GM12878 (cell line): Measurements from ENCODE around the gene C1QL1. TPM values are rescaled to one million over a fixed set of nuclear protein-coding genes. Genes with fewer than 3 reads are reported as not detected.

ENCODE experiments used
- ATAC-seq: fragments of 200-7000 bp; cut with Tn5 transposase; 3 replicates; pipeline ENCODE4 v1.9.1; 2020; ENCODE audit warnings: mild to moderate bottlenecking, moderate library complexity
- BruUV-seq: library from RNA; stranded (reverse); fragments of 400-500 nt; replicated peaks from 2 replicates; lab custom pipeline; 2021; lab: Mats Ljungman, UMichigan
- CTCF ChIA-PET: fragments of 300-600 bp; sonication (Branson Sonifier 250); formaldehyde crosslinking; extraction: SDS; loops from one replicate; lab custom pipeline; 2021; ENCODE audit warnings: inconsistent platforms; lab: Yijun Ruan, JAX
- POLR2A ChIA-PET: fragments of 350-600 bp; formaldehyde crosslinking; extraction: SDS; loops from one replicate; lab custom pipeline; 2021; ENCODE audit warnings: inconsistent platforms; lab: Charles Lee
- RAD21 ChIA-PET: fragments of 300-600 bp; sonication (Branson Sonifier 250); formaldehyde crosslinking; loops from one replicate; lab custom pipeline; 2023; ENCODE audit warnings: antibody characterized with exemption; ENCODE audit not compliant: unreplicated experiment; lab: Charles Lee
- SMC1A ChIA-PET: fragments of 300-600 bp; sonication (Branson Sonifier 250); formaldehyde crosslinking; loops from one replicate; lab custom pipeline; 2023; ENCODE audit not compliant: unreplicated experiment, uncharacterized antibody; lab: Charles Lee
- DNase-seq: peaks from one replicate; pipeline ENCODE4 v3.0.0-alpha.2; 2011; ENCODE audit warnings: low read depth, low spot score
- FAIRE-seq: peaks from 3 replicates; lab custom pipeline; 2011; peaks lifted over from hg19 to GRCh38; lab: Jason Lieb, UNC
- H2AFZ ChIP-seq: 2 replicates; pipeline ENCODE4 v1.6.0; 2011; ENCODE audit warnings: low read depth, low read length, control low read depth; ENCODE audit not compliant: control insufficient read depth
- H3K27ac ChIP-seq: 2 replicates; pipeline ENCODE4 v1.5.1; 2011; ENCODE audit warnings: control low read depth; ENCODE audit not compliant: control insufficient read depth, insufficient read depth
- H3K27me3 ChIP-seq, 2 experiments: replicated peaks in 1 of 2; 2 replicates each; pipeline versions ENCODE4 v1.6.0 to v1.6.1; 2011; ENCODE audit warnings: low read length in 1 of 2; ENCODE audit not compliant: control insufficient read depth in 2 of 2, insufficient read depth in 2 of 2
- H3K36me3 ChIP-seq, 2 experiments: 2 replicates each; pipeline ENCODE4 v1.5.1; 2011; ENCODE audit warnings: low read length in 1 of 2; ENCODE audit not compliant: control insufficient read depth in 2 of 2, insufficient read depth in 2 of 2
- H3K4me1 ChIP-seq: 2 replicates; pipeline ENCODE4 v1.6.1; 2011; ENCODE audit warnings: mild to moderate bottlenecking, low read length, moderate library complexity, mixed read lengths; ENCODE audit not compliant: control insufficient read depth, insufficient read depth
- H3K4me2 ChIP-seq: 2 replicates; pipeline ENCODE4 v1.6.0; 2011; ENCODE audit warnings: control low read depth; ENCODE audit not compliant: control insufficient read depth, insufficient read depth
- H3K4me3 ChIP-seq: fragments of 200-600 bp; sonication (generic); 2 replicates; pipeline ENCODE4 v1.5.1; 2016
- H3K79me2 ChIP-seq: 2 replicates; pipeline ENCODE4 v1.6.0; 2011; ENCODE audit warnings: low read length; ENCODE audit not compliant: control insufficient read depth, insufficient read depth
- H3K9ac ChIP-seq: 2 replicates; pipeline ENCODE4 v1.8.0; 2011; ENCODE audit warnings: low read length, control low read depth, mixed read lengths; ENCODE audit not compliant: control insufficient read depth, insufficient read depth
- H3K9me3 ChIP-seq: replicated peaks from 3 replicates; pipeline ENCODE4 v1.5.1; 2011; ENCODE audit warnings: mild to moderate bottlenecking, low read length; ENCODE audit not compliant: control insufficient read depth, insufficient read depth
- H4K20me1 ChIP-seq: 2 replicates; pipeline ENCODE4 v1.6.0; 2011; ENCODE audit not compliant: control insufficient read depth, insufficient read depth
- ATF7 ChIP-seq: fragments of 450-650 bp; IDR thresholded peaks from 2 replicates; pipeline ENCODE4 v1.6.1; 2016; ENCODE audit warnings: low read depth, mild to moderate bottlenecking
- CHD2 ChIP-seq: IDR thresholded peaks from 2 replicates; pipeline ENCODE4 v1.6.1; 2011; ENCODE audit warnings: low read depth, low read length, improper control_type of control experiment, borderline replicate concordance
- EGR1 ChIP-seq, 2 experiments: IDR thresholded peaks; 1 replicate in 1 of 2; 2 replicates in 1 of 2; pipeline ENCODE4 v1.6.1; 2011 to 2012; ENCODE audit warnings: low read depth in 2 of 2, low read length in 2 of 2, borderline replicate concordance in 1 of 2, mild to moderate bottlenecking in 1 of 2, moderate library complexity in 1 of 2
- IRF4 ChIP-seq: IDR thresholded peaks from 2 replicates; pipeline ENCODE4 v1.6.1; 2011; ENCODE audit warnings: low read depth, low read length
- KDM1A ChIP-seq: fragments of 200-600 bp; sonication (generic); IDR thresholded peaks from 2 replicates; pipeline ENCODE4 v1.6.1; 2016; ENCODE audit warnings: borderline replicate concordance
- NR2F1 ChIP-seq: fragments of 450-650 bp; conservative IDR thresholded peaks from 2 replicates; pipeline ENCODE4 v1.6.1; 2017; ENCODE audit warnings: mild to moderate bottlenecking
- POU2F2 ChIP-seq: IDR thresholded peaks from 3 replicates; pipeline ENCODE4 v1.6.1; 2011; ENCODE audit warnings: low read depth, mild to moderate bottlenecking, low read length, borderline replicate concordance
- RBBP5 ChIP-seq: fragments of 200-600 bp; sonication (generic); conservative IDR thresholded peaks from 2 replicates; pipeline ENCODE4 v1.6.1; 2016
- RCOR1 ChIP-seq: conservative IDR thresholded peaks from 2 replicates; pipeline ENCODE4 v1.6.1; 2012; ENCODE audit warnings: low read depth, low read length, improper control_type of control experiment
- SMARCA5 ChIP-seq: fragments of 450-650 bp; IDR thresholded peaks from 2 replicates; pipeline ENCODE4 v1.6.1; 2017; ENCODE audit warnings: mild to moderate bottlenecking
- SREBF1 ChIP-seq: IDR thresholded peaks from 2 replicates; pipeline ENCODE4 v1.6.1; 2012; ENCODE audit warnings: mild to moderate bottlenecking, low read length
- STAT1 ChIP-seq: fragments of 450-650 bp; conservative IDR thresholded peaks from 2 replicates; pipeline ENCODE4 v1.6.1; 2014; ENCODE audit warnings: antibody characterized with exemption, mild to moderate bottlenecking
- TCF12 ChIP-seq: IDR thresholded peaks from 2 replicates; pipeline ENCODE4 v1.6.1; 2011; ENCODE audit warnings: low read depth, mild to moderate bottlenecking, low read length
- YBX1 ChIP-seq: fragments of 450-650 bp; IDR thresholded peaks from 2 replicates; pipeline ENCODE4 v1.6.1; 2016; ENCODE audit warnings: antibody characterized with exemption
- ZBTB11 ChIP-seq: fragments of 450-650 bp; formaldehyde crosslinking; IDR thresholded peaks from 2 replicates; pipeline ENCODE4 v1.5.0; 2022; ENCODE audit warnings: mild to moderate bottlenecking, missing genetic modification characterization
- ZNF687 ChIP-seq: fragments of 450-650 bp; IDR thresholded peaks from 2 replicates; pipeline ENCODE4 v1.6.1; 2017; ENCODE audit warnings: mild to moderate bottlenecking, moderate library complexity
- WGBS: methylation state at CpG from one replicate; pipeline ENCODE4 v1.1.6; 2016; ENCODE audit warnings: low lambda C conversion rate; ENCODE audit not compliant: insufficient replicate concordance, insufficient coverage; ENCODE audit errors: missing lambda C conversion rate; 5-methylcytosine and 5-hydroxymethylcytosine counted together
- in situ Hi-C: fragments of 300-500 bp; cut with MboI; formaldehyde crosslinking; loops from 9 replicates; pipeline ENCODE4 v1.14.3; 2018; ENCODE audit warnings: mixed read lengths
- intact Hi-C: fragments of 100-400 bp; cut with micrococcal nuclease; formaldehyde crosslinking; loops from one replicate; pipeline ENCODE4 v1.14.2; 2022; ENCODE audit not compliant: unreplicated experiment
- polyA plus RNA-seq, 11 experiments: library from polyadenylated mRNA; depleted of rRNA in 4 of 11; unstranded in 6 of 11; stranded (reverse) in 5 of 11; fragments of >200 nt; fragmentation: Nextera tagmentation in 4 of 11; fragmentation: Illumina TruSeq in 1 of 11; extraction: Ambion mirVana in 4 of 11; extraction: Trizol in 1 of 11; gene quantifications; 1 replicate in 1 of 11; 2 replicates in 10 of 11; pipeline versions ENCODE4 v1.2.1 to v1.2.3, GENCODE V29; 2011 to 2016; ENCODE audit warnings: inconsistent platforms in 2 of 11, missing spikeins in 2 of 11, low read depth in 1 of 11
- total RNA-seq, 4 experiments: library from RNA; depleted of rRNA in 3 of 4; stranded (reverse); fragments of >200 nt in 3 of 4; fragmentation: Illumina TruSeq in 1 of 4; extraction: Trizol in 1 of 4; gene quantifications; 2 replicates each; pipeline versions ENCODE4 v1.2.1 to v1.2.3, GENCODE V29; 2013 to 2021
- TF ChIP-seq, protein P1 (sequence below): IDR thresholded peaks from 2 replicates; pipeline ENCODE4 v1.6.1; 2011; ENCODE audit warnings: mild to moderate bottlenecking, low read depth, low read length, moderate library complexity; ENCODE audit not compliant: insufficient replicate concordance

C1QL1 gene
- total and polyA plus RNA-seq, 10 of the 15 experiments (the other 5 are each of a cell fraction or from before 2014, with no cell fraction given) = not detected

DNA sequence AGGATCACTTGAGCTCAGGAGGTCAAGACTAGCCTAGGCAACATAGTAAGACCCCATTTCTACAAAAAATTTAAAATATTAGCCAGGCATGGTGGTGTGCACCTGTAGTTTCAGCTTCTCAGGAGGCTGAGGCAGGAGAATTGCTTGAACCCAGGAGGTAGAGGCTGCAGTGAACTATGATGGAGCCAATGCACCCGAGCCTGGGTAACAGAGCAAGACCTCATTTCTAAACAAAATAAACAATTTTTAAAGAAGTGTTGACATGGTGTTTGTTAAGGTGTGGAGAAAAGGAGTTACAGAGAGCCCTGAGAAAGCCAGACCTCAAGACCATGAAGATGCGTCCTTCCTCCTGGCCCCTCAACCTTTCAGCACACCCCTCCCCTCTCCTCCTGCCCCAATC is 37.6 kb upstream of the C1QL1 start:
- Histone ChIP-seq H4K20me1 (no peaks in the 10 kb centered on the region), H2AFZ (no peak overlapping the region), H3K79me2 (no peaks in the 10 kb centered on the region), H3K9me3 (no peaks in the 10 kb centered on the region)
- ChIA-PET RAD21 (no interaction called here), CTCF (interaction anchor here (1.4 kb wide), 1 partner anchor 130 kb away, joined by 3 read pairs; the partner anchor contains the start of gene ACBD4)
- 14% methylated on average over 2 of the region's 2 CpGs for WGBS
- no peak for DNase-seq
- no TSS peak for BruUV-seq
- TF ChIP-seq RBBP5 (no peak), YBX1 (no peak), ZNF687 (no peak), ZBTB11 (no peak), STAT1 (no peak), CHD2 (no peak), NR2F1 (no peak), POU2F2 (no peak), TCF12 (no peak), SREBF1 (no peak), ATF7 (no peak), IRF4 (no peak), RCOR1 (no peak), EGR1 (IDR thresholded peaks at IDR 0.05; ENCODE audit: borderline replicate concordance in 1 of 2, low read depth in 2 of 2, low read length in 2 of 2) (no peak), KDM1A (no peak), SMARCA5 (no peak)
- TF ChIP-seq, protein P1, sequence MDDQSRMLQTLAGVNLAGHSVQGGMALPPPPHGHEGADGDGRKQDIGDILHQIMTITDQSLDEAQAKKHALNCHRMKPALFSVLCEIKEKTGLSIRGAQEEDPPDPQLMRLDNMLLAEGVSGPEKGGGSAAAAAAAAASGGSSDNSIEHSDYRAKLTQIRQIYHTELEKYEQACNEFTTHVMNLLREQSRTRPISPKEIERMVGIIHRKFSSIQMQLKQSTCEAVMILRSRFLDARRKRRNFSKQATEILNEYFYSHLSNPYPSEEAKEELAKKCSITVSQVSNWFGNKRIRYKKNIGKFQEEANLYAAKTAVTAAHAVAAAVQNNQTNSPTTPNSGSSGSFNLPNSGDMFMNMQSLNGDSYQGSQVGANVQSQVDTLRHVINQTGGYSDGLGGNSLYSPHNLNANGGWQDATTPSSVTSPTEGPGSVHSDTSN = no peak
- TF ChIP-seq, all 136 proteins: peak for 0
- in situ Hi-C loops (no loop called here), intact Hi-C loops (no loop called here)
- FAIRE-seq = no peak
- no peak overlapping the region for H3K9ac ChIP-seq
- SMC1A ChIA-PET = no interaction called here
- POLR2A ChIA-PET = no interaction called here
- H3K4me2 ChIP-seq = no peak overlapping the region
- H3K27me3 ChIP-seq = no peaks in the 10 kb centered on the region
- no peaks in the 10 kb centered on the region for H3K36me3 ChIP-seq
- no peak overlapping the region for H3K27ac ChIP-seq
- no peak for ATAC-seq
- H3K4me1 ChIP-seq = no peaks in the 10 kb centered on the region
- H3K4me3 ChIP-seq = no peak overlapping the region
